BJ (cell line): ENCODE results near the gene ANO8. TPM values are rescaled to one million over a fixed set of nuclear protein-coding genes. Genes with fewer than 3 reads are reported as not detected.

ENCODE experiments used
- CTCF ChIA-PET: fragments of 350-600 bp; formaldehyde crosslinking; extraction: SDS; loops from one replicate; lab custom pipeline; 2021; ENCODE audit warnings: antibody characterized with exemption, inconsistent platforms; lab: Yijun Ruan, JAX
- POLR2A ChIA-PET: fragments of 300-600 bp; sonication (Branson Sonifier 250); formaldehyde crosslinking; extraction: SDS; loops from one replicate; lab custom pipeline; 2021; ENCODE audit warnings: antibody characterized with exemption; lab: Charles Lee
- DNase-seq: peaks from one replicate; pipeline ENCODE4 v3.0.0-alpha.2; 2011; ENCODE audit warnings: low read depth
- H3K27me3 ChIP-seq: 2 replicates; pipeline ENCODE4 v1.6.0; 2011; ENCODE audit warnings: low read length; ENCODE audit not compliant: control insufficient read depth, insufficient read depth
- H3K36me3 ChIP-seq: 2 replicates; pipeline ENCODE4 v1.5.1; 2011; ENCODE audit warnings: low read length; ENCODE audit not compliant: control insufficient read depth, insufficient read depth
- H3K4me3 ChIP-seq: 2 replicates; pipeline ENCODE4 v1.5.1; 2011; ENCODE audit warnings: low read depth, mild to moderate bottlenecking, control low read depth, low read length
- polyA plus RNA-seq: library from polyadenylated mRNA; depleted of rRNA; stranded (reverse); fragments of >200 nt; gene quantifications from 2 replicates; pipeline ENCODE4 v1.2.3, GENCODE V29; 2011
- TF ChIP-seq, protein P1 (sequence below): IDR thresholded peaks from 2 replicates; pipeline ENCODE4 v1.5.1; 2011; ENCODE audit warnings: low read depth, mild to moderate bottlenecking, control low read depth, inconsistent platforms, low read length, moderate library complexity; ENCODE audit not compliant: insufficient read depth

Gene ANO8
- polyA plus RNA-seq, 1 experiment, result 1.9 TPM

DNA sequence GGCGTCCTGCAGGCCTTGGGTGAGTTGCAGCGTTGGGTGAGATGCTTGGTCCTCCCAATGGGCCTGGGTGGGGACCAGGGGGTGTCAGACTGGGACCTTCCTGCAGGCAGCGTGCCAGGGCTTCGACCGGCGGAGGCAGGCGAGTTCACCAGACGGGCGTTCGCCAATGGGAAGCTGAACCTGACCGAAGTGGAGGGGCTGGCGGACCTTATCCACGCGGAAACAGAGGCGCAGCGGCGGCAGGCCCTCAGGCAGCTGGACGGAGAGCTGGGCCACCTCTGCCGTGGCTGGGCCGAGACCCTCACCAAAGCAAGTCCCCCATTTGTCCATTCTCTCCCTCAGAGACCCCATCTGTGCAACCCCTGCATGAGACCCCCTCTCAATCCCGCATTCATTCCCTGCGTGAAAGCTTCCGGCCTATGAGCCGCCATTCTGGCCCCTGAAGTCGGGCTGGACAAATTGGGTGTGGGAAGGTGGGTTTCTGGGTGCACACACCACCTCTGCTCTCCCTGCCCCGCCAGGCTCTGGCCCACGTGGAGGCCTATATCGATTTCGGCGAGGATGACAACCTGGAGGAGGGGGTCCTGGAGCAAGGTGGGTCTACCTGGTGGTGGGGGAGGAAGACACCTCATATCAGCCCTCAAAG, 3.9 kb upstream of the ANO8 start:
- H3K36me3 ChIP-seq, result peaks cover 2% of the 10 kb centered on the region
- TF ChIP-seq, protein P1, sequence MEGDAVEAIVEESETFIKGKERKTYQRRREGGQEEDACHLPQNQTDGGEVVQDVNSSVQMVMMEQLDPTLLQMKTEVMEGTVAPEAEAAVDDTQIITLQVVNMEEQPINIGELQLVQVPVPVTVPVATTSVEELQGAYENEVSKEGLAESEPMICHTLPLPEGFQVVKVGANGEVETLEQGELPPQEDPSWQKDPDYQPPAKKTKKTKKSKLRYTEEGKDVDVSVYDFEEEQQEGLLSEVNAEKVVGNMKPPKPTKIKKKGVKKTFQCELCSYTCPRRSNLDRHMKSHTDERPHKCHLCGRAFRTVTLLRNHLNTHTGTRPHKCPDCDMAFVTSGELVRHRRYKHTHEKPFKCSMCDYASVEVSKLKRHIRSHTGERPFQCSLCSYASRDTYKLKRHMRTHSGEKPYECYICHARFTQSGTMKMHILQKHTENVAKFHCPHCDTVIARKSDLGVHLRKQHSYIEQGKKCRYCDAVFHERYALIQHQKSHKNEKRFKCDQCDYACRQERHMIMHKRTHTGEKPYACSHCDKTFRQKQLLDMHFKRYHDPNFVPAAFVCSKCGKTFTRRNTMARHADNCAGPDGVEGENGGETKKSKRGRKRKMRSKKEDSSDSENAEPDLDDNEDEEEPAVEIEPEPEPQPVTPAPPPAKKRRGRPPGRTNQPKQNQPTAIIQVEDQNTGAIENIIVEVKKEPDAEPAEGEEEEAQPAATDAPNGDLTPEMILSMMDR, result no peak
- POLR2A ChIA-PET, result no interaction called here
- peak overlapping the region; percentile 72; the same call in 1 of the 2 replicates for H3K4me3 ChIP-seq
- CTCF ChIA-PET, result interaction anchor here (0.6 kb wide), 1 partner anchor 242 kb away, joined by 3 read pairs; no protein-coding TSS in a partner anchor
- no peaks in the 10 kb centered on the region for H3K27me3 ChIP-seq
- no peak for DNase-seq

DNA sequence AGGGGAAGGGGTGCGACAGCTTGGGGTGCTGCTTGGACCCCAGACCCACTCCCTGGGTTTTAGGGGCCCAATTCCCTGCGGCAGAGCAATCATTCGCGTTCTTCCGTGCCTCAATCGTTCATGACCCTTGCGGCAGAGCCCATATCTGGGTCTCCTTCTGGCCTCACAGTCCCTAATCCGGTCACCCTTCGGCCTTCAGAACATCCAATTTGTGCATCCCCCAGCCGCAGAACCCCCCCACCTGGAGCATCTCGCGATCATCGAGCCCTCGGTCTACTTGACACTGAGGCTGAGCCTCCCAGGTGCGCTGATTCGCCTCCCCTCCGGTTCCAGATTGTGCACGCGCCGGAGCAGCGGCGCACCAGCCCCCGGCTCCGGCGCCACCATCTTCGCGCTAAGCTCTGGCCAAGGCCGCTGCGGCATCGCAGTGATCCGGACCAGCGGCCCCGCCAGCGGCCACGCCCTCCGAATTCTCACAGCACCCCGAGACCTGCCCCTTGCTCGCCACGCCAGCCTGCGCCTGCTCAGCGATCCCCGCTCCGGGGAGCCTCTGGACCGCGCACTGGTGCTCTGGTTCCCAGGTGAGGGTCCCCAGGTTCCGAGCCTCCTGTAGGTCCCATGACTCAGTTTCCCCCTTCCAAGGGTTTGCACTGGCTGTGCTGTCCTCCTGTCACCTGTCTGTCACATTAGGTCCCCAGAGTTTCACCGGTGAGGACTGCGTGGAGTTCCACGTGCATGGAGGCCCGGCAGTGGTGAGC, 3.2 kb upstream of the ANO8 start:
- DNase-seq, result no peak
- Histone ChIP-seq H3K36me3 (peaks cover 2% of the 10 kb centered on the region), H3K4me3 (peak overlapping the region; percentile 72), H3K27me3 (no peaks in the 10 kb centered on the region)
- POLR2A ChIA-PET, result no interaction called here
- TF ChIP-seq, protein P1, result no peak
- CTCF ChIA-PET, result interaction anchor here (0.6 kb wide), 1 partner anchor 242 kb away, joined by 3 read pairs; no protein-coding TSS in a partner anchor

DNA sequence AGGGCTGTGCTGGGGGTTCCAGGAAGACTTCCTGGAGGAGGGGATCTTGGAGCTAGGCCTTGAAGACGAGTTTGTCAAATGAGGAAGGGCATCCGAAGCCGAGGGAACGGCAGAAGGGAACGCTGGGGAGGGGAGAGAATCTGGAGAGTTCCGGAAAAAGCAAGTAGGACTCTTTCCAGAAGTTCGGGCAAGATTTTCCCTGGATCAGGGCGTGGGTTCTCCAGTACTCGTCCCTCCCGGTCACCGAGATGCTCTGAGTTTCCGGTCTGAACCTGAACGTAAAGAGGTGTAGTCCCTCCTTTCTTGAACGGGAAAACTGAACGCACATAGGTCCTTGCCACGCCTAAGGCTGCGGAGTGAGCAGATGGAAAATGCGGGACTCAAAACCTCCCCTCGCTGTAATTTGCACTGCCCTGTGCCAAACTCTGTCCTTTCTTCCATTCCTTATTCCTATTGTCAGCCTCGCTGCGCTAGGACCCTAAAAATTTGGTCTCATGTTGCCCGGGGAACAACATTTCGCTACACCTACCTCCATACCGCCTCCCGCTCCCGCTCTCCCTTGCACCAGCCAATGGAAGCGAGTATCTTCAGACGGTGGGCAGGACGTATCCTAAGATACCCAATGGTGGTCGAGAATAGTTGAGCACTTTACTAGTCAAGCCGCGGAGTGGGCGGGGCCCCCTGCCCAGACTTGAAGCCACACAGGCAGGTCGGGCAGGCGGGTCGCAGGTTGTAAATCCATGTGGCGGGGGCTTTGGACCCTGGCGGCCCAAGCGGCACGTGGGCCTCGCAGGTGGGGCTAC, 2.4 kb upstream of the ANO8 start, which contains the start of gene GTPBP3:
Gene GTPBP3 (plus strand): TSS at position 682 of the 803 bp plus-strand sequence. CDS start 59 bp downstream, at position 741.
- Histone ChIP-seq H3K4me3 (peak within 1 kb of the TSS; percentile 72), H3K27me3 (no peaks in the 10 kb centered on the region), H3K36me3 (peaks cover 2% of the 10 kb centered on the region)
- DNase-seq, result peak; percentile 86
- POLR2A ChIA-PET, result no interaction called here
- CTCF ChIA-PET, result no interaction called here
- TF ChIP-seq, protein P1, result no peak

DNA sequence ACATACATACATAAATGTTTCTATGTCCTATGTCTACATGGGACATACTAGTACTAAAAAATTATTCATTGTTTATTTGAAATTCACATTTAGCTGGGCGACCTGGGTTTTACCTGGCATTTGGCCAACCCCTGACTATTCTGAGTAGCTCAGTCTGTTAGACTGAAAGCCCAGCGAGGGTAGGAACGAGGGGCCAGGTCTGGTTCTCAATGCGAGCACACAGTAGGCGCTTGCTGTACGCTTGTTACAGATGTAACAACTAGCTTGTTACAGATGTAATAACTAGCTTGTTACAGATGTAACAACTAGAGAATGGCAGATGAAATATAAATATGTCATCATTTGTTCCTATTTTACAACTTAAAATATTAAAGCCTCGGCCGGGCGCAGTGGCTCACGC, 920 bp upstream of the ANO8 start:
- Histone ChIP-seq H3K36me3 (no peaks in the 10 kb centered on the region; the same call in 1 of the 2 replicates), H3K27me3 (no peaks in the 10 kb centered on the region), H3K4me3 (no peak overlapping the region)
- no peak for DNase-seq
- ChIA-PET CTCF (interaction anchor here (1.0 to 2.2 kb wide), 5 partner anchors 30 to 53 kb away, joined by 3 to 10 read pairs (median 4); partner anchors contain the start of genes ABHD8 and MRPL34), POLR2A (interaction anchor here (0.6 kb wide), 1 partner anchor 12 kb away, joined by 5 read pairs; no protein-coding TSS in a partner anchor)
- TF ChIP-seq, protein P1, result no peak
